Measurements from ENCODE around the gene PBRM1. TPM values are rescaled to one million over a fixed set of nuclear protein-coding genes. Genes with fewer than 3 reads are reported as not detected.

Gene PBRM1
- total and polyA plus RNA-seq, 4 donors: 7.1 to 65.7 (median 38.7) TPM

GRCh38 chr3:52532838-52533622 lies 152.7 kb downstream of the PBRM1 start:
- peaks cover 6 to 20% (median 15%) of the 10 kb centered on the region in 4 donors for H3K4me1 ChIP-seq (ENCODE audit: control insufficient read depth in 4 of 4, insufficient read depth in 4 of 4, low read length in 3 of 4)
- H3K27me3 ChIP-seq (ENCODE audit: control insufficient read depth in 4 of 4, insufficient read depth in 4 of 4, low read length in 3 of 4): no peaks in the 10 kb centered on the region
- no peak overlapping the region for H3K9ac ChIP-seq (ENCODE audit: low read depth in 1 of 2, low read length in 2 of 2)
- H3K9me3 ChIP-seq (ENCODE audit: control insufficient read depth in 4 of 4, low read length in 3 of 4): no peaks in the 10 kb centered on the region
- no peaks in the 10 kb centered on the region for H3K36me3 ChIP-seq (ENCODE audit: control insufficient read depth in 4 of 4, insufficient read depth in 3 of 4, low read depth in 1 of 4, low read length in 3 of 4)
- H3K27ac ChIP-seq (ENCODE audit: low read depth in 1 of 2, low read length in 2 of 2): no peak overlapping the region
- WGBS: 19% methylated on average over 78 of the region's 78 CpGs
- peak; percentile 52 for DNase-seq (ENCODE audit: low spot score)
- TF ChIP-seq NR2F2 (IDR thresholded peaks at IDR 0.05) (no peak), GABPA (IDR thresholded peaks at IDR 0.05 in 1 of 2, conservative IDR thresholded peaks at IDR 0.05 in 1 of 2) (no peak), EGR1 (IDR thresholded peaks at IDR 0.05; ENCODE audit: low read depth in 2 of 2) (no peak), FOXA1 (IDR thresholded peaks at IDR 0.05) (no peak), RAD21 (IDR thresholded peaks at IDR 0.05) (no peak), TAF1 (conservative IDR thresholded peaks at IDR 0.05) (no peak), HNF4A (conservative IDR thresholded peaks at IDR 0.05) (no peak), YY1 (IDR thresholded peaks at IDR 0.05) (no peak), HNF4G (IDR thresholded peaks at IDR 0.05) (no peak), SP1 (IDR thresholded peaks at IDR 0.05) (no peak), FOXA2 (IDR thresholded peaks at IDR 0.05) (no peak), JUND (IDR thresholded peaks at IDR 0.05) (no peak), ATF3 (IDR thresholded peaks at IDR 0.05) (no peak), RXRA (IDR thresholded peaks at IDR 0.05) (no peak)
- TF ChIP-seq, protein P1, sequence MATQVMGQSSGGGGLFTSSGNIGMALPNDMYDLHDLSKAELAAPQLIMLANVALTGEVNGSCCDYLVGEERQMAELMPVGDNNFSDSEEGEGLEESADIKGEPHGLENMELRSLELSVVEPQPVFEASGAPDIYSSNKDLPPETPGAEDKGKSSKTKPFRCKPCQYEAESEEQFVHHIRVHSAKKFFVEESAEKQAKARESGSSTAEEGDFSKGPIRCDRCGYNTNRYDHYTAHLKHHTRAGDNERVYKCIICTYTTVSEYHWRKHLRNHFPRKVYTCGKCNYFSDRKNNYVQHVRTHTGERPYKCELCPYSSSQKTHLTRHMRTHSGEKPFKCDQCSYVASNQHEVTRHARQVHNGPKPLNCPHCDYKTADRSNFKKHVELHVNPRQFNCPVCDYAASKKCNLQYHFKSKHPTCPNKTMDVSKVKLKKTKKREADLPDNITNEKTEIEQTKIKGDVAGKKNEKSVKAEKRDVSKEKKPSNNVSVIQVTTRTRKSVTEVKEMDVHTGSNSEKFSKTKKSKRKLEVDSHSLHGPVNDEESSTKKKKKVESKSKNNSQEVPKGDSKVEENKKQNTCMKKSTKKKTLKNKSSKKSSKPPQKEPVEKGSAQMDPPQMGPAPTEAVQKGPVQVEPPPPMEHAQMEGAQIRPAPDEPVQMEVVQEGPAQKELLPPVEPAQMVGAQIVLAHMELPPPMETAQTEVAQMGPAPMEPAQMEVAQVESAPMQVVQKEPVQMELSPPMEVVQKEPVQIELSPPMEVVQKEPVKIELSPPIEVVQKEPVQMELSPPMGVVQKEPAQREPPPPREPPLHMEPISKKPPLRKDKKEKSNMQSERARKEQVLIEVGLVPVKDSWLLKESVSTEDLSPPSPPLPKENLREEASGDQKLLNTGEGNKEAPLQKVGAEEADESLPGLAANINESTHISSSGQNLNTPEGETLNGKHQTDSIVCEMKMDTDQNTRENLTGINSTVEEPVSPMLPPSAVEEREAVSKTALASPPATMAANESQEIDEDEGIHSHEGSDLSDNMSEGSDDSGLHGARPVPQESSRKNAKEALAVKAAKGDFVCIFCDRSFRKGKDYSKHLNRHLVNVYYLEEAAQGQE (IDR thresholded peaks at IDR 0.05): no peak
- TF ChIP-seq, protein P2, sequence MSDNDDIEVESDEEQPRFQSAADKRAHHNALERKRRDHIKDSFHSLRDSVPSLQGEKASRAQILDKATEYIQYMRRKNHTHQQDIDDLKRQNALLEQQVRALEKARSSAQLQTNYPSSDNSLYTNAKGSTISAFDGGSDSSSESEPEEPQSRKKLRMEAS (IDR thresholded peaks at IDR 0.05): no peak
- TF ChIP-seq, protein P3, sequence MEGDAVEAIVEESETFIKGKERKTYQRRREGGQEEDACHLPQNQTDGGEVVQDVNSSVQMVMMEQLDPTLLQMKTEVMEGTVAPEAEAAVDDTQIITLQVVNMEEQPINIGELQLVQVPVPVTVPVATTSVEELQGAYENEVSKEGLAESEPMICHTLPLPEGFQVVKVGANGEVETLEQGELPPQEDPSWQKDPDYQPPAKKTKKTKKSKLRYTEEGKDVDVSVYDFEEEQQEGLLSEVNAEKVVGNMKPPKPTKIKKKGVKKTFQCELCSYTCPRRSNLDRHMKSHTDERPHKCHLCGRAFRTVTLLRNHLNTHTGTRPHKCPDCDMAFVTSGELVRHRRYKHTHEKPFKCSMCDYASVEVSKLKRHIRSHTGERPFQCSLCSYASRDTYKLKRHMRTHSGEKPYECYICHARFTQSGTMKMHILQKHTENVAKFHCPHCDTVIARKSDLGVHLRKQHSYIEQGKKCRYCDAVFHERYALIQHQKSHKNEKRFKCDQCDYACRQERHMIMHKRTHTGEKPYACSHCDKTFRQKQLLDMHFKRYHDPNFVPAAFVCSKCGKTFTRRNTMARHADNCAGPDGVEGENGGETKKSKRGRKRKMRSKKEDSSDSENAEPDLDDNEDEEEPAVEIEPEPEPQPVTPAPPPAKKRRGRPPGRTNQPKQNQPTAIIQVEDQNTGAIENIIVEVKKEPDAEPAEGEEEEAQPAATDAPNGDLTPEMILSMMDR (IDR thresholded peaks at IDR 0.05; ENCODE audit: low read depth, low read length, missing input control): no peak
- TF ChIP-seq, protein P4, sequence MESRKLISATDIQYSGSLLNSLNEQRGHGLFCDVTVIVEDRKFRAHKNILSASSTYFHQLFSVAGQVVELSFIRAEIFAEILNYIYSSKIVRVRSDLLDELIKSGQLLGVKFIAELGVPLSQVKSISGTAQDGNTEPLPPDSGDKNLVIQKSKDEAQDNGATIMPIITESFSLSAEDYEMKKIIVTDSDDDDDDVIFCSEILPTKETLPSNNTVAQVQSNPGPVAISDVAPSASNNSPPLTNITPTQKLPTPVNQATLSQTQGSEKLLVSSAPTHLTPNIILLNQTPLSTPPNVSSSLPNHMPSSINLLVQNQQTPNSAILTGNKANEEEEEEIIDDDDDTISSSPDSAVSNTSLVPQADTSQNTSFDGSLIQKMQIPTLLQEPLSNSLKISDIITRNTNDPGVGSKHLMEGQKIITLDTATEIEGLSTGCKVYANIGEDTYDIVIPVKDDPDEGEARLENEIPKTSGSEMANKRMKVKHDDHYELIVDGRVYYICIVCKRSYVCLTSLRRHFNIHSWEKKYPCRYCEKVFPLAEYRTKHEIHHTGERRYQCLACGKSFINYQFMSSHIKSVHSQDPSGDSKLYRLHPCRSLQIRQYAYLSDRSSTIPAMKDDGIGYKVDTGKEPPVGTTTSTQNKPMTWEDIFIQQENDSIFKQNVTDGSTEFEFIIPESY (IDR thresholded peaks at IDR 0.05): no peak
- peak overlapping the region in 1 of 3 donors; percentile 47 for H3K4me3 ChIP-seq (ENCODE audit: low read depth in 1 of 3, low read length in 3 of 3)

Measured in liver (tissue), 9 donors.